ENCODE data around the gene C3orf20.
"Not testable (repeated sequence)": the region's sequence is repeated elsewhere in the genome, so short reads cannot be mapped to it uniquely, and the experiment has no call there.

The C3orf20 gene

GRCh38 chr3:14752979-14753378 lies 78.0 kb downstream of the C3orf20 start:
- not testable (repeated sequence) for H3K4me3 ChIP-seq (ENCODE audit: low read depth, low read length)

GRCh38 chr3:14757153-14757700 lies 82.3 kb downstream of the C3orf20 start:
- H3K4me3 ChIP-seq (ENCODE audit: low read depth, low read length), result no peak overlapping the region

GRCh38 chr3:14758297-14758696 lies 83.4 kb downstream of the C3orf20 start:
- H3K4me3 ChIP-seq (ENCODE audit: low read depth, low read length), result no peak overlapping the region

GRCh38 chr3:14758959-14759358 lies 84.0 kb downstream of the C3orf20 start:
- no peak overlapping the region for H3K4me3 ChIP-seq (ENCODE audit: low read depth, low read length)

- no peak overlapping the region for H3K4me3 ChIP-seq (ENCODE audit: low read depth, low read length)
Measured at GRCh38 chr3:14760185-14760584, 85.2 kb downstream of the C3orf20 start.

- no peak overlapping the region for H3K4me3 ChIP-seq (ENCODE audit: low read depth, low read length)
Measured at GRCh38 chr3:14761121-14761672, 86.3 kb downstream of the C3orf20 start.

GRCh38 chr3:14761866-14762265 lies 86.9 kb downstream of the C3orf20 start:
- H3K4me3 ChIP-seq (ENCODE audit: low read depth, low read length), result no peak overlapping the region

GRCh38 chr3:14762701-14763100 lies 87.8 kb downstream of the C3orf20 start:
- no peak overlapping the region for H3K4me3 ChIP-seq (ENCODE audit: low read depth, low read length)

- no peak overlapping the region for H3K4me3 ChIP-seq (ENCODE audit: low read depth, low read length)
Measured at GRCh38 chr3:14764331-14765059, 89.6 kb downstream of the C3orf20 start.

- no peak overlapping the region for H3K4me3 ChIP-seq (ENCODE audit: low read depth, low read length)
Measured at GRCh38 chr3:14765060-14765400, 90.1 kb downstream of the C3orf20 start.

- no peak overlapping the region for H3K4me3 ChIP-seq (ENCODE audit: low read depth, low read length)
Measured at GRCh38 chr3:14765576-14766427, 90.9 kb downstream of the C3orf20 start.

GRCh38 chr3:14766428-14767244 lies 91.7 kb downstream of the C3orf20 start:
- H3K4me3 ChIP-seq (ENCODE audit: low read depth, low read length), result no peak overlapping the region

GRCh38 chr3:14767245-14768051 lies 92.5 kb downstream of the C3orf20 start:
- no peak overlapping the region for H3K4me3 ChIP-seq (ENCODE audit: low read depth, low read length)

- H3K4me3 ChIP-seq (ENCODE audit: low read depth, low read length), result no peak overlapping the region
Measured at GRCh38 chr3:14768182-14768790, 93.3 kb downstream of the C3orf20 start.

- no peak overlapping the region for H3K4me3 ChIP-seq (ENCODE audit: low read depth, low read length)
Measured at GRCh38 chr3:14768881-14769280, 93.9 kb downstream of the C3orf20 start.

- no peak overlapping the region for H3K4me3 ChIP-seq (ENCODE audit: low read depth, low read length)
Measured at GRCh38 chr3:14769544-14770325, 94.8 kb downstream of the C3orf20 start.

GRCh38 chr3:14770591-14770990 lies 95.7 kb downstream of the C3orf20 start:
- H3K4me3 ChIP-seq (ENCODE audit: low read depth, low read length), result no peak overlapping the region

GRCh38 chr3:14771593-14772497 lies 96.9 kb downstream of the C3orf20 start:
- no peak overlapping the region for H3K4me3 ChIP-seq (ENCODE audit: low read depth, low read length)

Measured in iPS-11a (cell line).